Mesenchymal stem cell (in vitro differentiated cells and primary cell): ENCODE results near the gene INSM1.

Source experiments
- DNase-seq: peaks from one replicate; pipeline ENCODE4 v3.0.0-alpha.2; 2013
- H2AFZ ChIP-seq: one replicate; pipeline ENCODE4 v1.6.1; 2013; ENCODE audit warnings: low read depth, mild to moderate bottlenecking, control low read depth, inconsistent platforms, low read length, moderate library complexity
- H2AK5ac ChIP-seq: 2 replicates; pipeline ENCODE4 v1.6.1; 2013; ENCODE audit warnings: low read length, moderate library complexity, mild to moderate bottlenecking, inconsistent platforms; ENCODE audit not compliant: severe bottlenecking
- H2BK120ac ChIP-seq: one replicate; pipeline ENCODE4 v1.6.1; 2013; ENCODE audit warnings: low read depth, mild to moderate bottlenecking, inconsistent platforms, low read length, moderate library complexity
- H2BK12ac ChIP-seq, 2 experiments: one replicate each; pipeline ENCODE4 v1.6.1; 2013; ENCODE audit warnings: inconsistent platforms in 2 of 2, low read length in 2 of 2, mild to moderate bottlenecking in 2 of 2, moderate library complexity in 2 of 2, control low read depth in 1 of 2
- H2BK15ac ChIP-seq: one replicate; pipeline ENCODE4 v1.6.1; 2013; ENCODE audit warnings: mild to moderate bottlenecking, low read depth, inconsistent platforms; ENCODE audit not compliant: poor library complexity, severe bottlenecking
- H2BK5ac ChIP-seq: 2 replicates; pipeline ENCODE4 v1.6.1; 2013; ENCODE audit warnings: low read depth, mild to moderate bottlenecking, low read length, control low read depth, inconsistent platforms; ENCODE audit not compliant: poor library complexity, severe bottlenecking
- H3K14ac ChIP-seq, 2 experiments: one replicate each; pipeline ENCODE4 v1.6.1; 2013; ENCODE audit warnings: inconsistent platforms in 2 of 2, low read length in 2 of 2, control low read depth in 1 of 2, mild to moderate bottlenecking in 1 of 2, moderate library complexity in 1 of 2
- H3K18ac ChIP-seq, 2 experiments: one replicate each; pipeline ENCODE4 v1.6.1; 2013; ENCODE audit warnings: inconsistent platforms in 2 of 2, low read length in 2 of 2, control low read depth in 1 of 2, low read depth in 1 of 2, mild to moderate bottlenecking in 1 of 2
- H3K23ac ChIP-seq, 2 experiments: one replicate each; pipeline ENCODE4 v1.6.1; 2013; ENCODE audit warnings: inconsistent platforms in 2 of 2, low read length in 2 of 2, mild to moderate bottlenecking in 2 of 2, moderate library complexity in 2 of 2, control low read depth in 1 of 2
- H3K27ac ChIP-seq: 2 replicates; pipeline ENCODE4 v1.5.1; 2013; ENCODE audit warnings: mild to moderate bottlenecking, moderate library complexity, low read length, control low read depth, inconsistent platforms; ENCODE audit not compliant: poor library complexity, severe bottlenecking
- H3K27me3 ChIP-seq, 2 experiments: 2 replicates each; pipeline versions ENCODE4 v1.6.1 to v1.7.0; 2013; ENCODE audit warnings: low read length in 2 of 2, mild to moderate bottlenecking in 2 of 2, moderate library complexity in 2 of 2, control low read depth in 1 of 2, inconsistent platforms in 1 of 2; ENCODE audit not compliant: control insufficient read depth in 1 of 2, insufficient read depth in 1 of 2
- H3K36me3 ChIP-seq, 2 experiments: 2 replicates each; pipeline versions ENCODE4 v1.6.1 to v1.7.0; 2013; ENCODE audit warnings: low read length in 2 of 2, control low read depth in 1 of 2, inconsistent platforms in 1 of 2, low read depth in 1 of 2, mild to moderate bottlenecking in 1 of 2; ENCODE audit not compliant: insufficient read depth in 2 of 2, control insufficient read depth in 1 of 2
- H3K4ac ChIP-seq, 2 experiments: one replicate each; pipeline ENCODE4 v1.6.1; 2013; ENCODE audit warnings: inconsistent platforms in 2 of 2, low read length in 2 of 2, mild to moderate bottlenecking in 2 of 2, moderate library complexity in 2 of 2, control low read depth in 1 of 2, low read depth in 1 of 2
- H3K4me1 ChIP-seq: 2 replicates; pipeline ENCODE4 v1.6.1; 2013; ENCODE audit warnings: low read depth, low read length, control low read depth; ENCODE audit not compliant: control insufficient read depth, insufficient read depth
- H3K4me2 ChIP-seq: 2 replicates; pipeline ENCODE4 v1.6.1; 2013; ENCODE audit warnings: low read length, mild to moderate bottlenecking, inconsistent platforms; ENCODE audit not compliant: poor library complexity, severe bottlenecking
- H3K4me3 ChIP-seq, 2 experiments: 2 replicates each; pipeline versions ENCODE4 v1.5.1 to v1.7.0; 2013; ENCODE audit warnings: low read length in 2 of 2, mild to moderate bottlenecking in 2 of 2, control low read depth in 1 of 2, low read depth in 1 of 2; ENCODE audit not compliant: insufficient read depth in 1 of 2
- H3K79me1 ChIP-seq: replicated peaks from 2 replicates; pipeline ENCODE4 v1.6.1; 2013; ENCODE audit warnings: mild to moderate bottlenecking, control low read depth, low read length, inconsistent platforms; ENCODE audit not compliant: poor library complexity, severe bottlenecking
- H3K9ac ChIP-seq: 2 replicates; pipeline ENCODE4 v1.7.0; 2013; ENCODE audit warnings: mild to moderate bottlenecking, low read length, moderate library complexity
- H3K9me3 ChIP-seq: 2 replicates; pipeline ENCODE4 v1.7.0; 2013; ENCODE audit warnings: mild to moderate bottlenecking, low read length; ENCODE audit not compliant: control insufficient read depth
- H4K8ac ChIP-seq: one replicate; pipeline ENCODE4 v1.6.1; 2013; ENCODE audit warnings: inconsistent platforms, mild to moderate bottlenecking, low read length, moderate library complexity
- H4K91ac ChIP-seq: one replicate; pipeline ENCODE4 v1.6.1; 2013; ENCODE audit warnings: mild to moderate bottlenecking, low read length, inconsistent platforms
- WGBS: methylation state at CpG from one replicate; pipeline ENCODE4 v1.1.7; 2013; ENCODE audit warnings: mixed read lengths; 5-methylcytosine and 5-hydroxymethylcytosine counted together

The INSM1 gene

DNA sequence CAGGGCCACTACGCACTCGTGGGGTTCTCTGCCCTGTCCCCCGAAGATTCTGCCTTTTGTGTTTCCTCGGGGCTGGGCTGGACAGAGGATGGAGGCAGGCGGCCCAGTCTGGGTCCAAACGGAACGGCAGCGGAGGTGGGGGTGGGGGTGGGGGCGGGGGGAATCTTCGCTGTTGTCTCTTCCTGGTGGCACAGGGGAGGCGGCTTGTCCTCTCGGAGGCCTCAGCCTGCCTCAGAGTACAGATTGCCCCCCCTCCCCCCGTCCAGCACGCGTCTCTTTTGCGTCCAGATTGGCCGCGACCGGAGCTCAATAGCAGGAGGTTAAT, 1.4 kb upstream of the INSM1 start:
- Histone ChIP-seq H3K4ac (no peak overlapping the region), H2BK15ac (no peak overlapping the region), H3K9me3 (no peaks in the 10 kb centered on the region), H3K14ac (no peak overlapping the region), H2AFZ (no peak overlapping the region), H3K27me3 (peaks cover 82 to 88% of the 10 kb centered on the region in 2 experiments), H4K8ac (no peak overlapping the region), H3K4me2 (no peak overlapping the region), H3K27ac (no peak overlapping the region), H3K79me1 (no peaks in the 10 kb centered on the region), H2BK5ac (no peak overlapping the region), H3K4me3 (no peak overlapping the region), H3K4me1 (peaks cover 43% of the 10 kb centered on the region), H2AK5ac (no peak overlapping the region), H3K9ac (no peak overlapping the region), H3K18ac (no peak overlapping the region), H2BK12ac (no peak overlapping the region), H3K36me3 (no peaks in the 10 kb centered on the region), H4K91ac (no peak overlapping the region), H3K23ac (no peak overlapping the region), H2BK120ac (no peak overlapping the region)
- no peak for DNase-seq
- 2% methylated on average over 12 of the region's 19 CpGs for WGBS

DNA sequence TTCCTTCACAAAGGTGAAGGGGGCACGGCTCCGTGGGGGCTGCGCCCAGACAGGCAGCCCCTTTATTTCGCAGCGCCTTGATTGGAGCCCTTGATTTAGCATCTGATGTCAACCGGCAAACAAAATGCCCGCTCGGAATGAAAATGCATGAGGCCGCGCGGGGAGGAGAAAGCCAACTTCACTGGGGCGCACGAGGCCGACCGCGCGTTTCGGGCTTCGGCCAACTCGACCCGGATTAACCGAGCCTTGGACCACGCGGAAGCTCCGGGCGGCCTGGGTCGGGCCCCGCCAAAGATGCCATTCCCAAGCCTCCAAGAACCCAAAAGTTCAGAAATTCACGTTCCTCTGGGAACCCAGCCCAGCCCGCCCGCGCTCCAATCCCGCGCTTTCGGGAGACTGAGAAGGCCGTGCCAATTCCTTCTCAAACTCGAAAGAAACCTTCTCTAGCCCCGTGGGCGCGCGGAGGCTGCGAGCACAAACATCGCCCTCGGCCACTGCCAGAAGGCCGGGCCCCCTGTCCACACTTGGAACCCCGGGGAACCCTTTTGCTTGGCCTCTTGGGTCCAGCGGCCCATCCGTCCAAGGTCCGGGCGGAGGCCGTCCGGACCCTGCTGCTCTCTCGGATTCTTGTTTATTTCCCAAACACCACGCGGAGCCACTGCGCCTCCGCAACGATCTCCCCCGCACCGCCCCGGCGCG, 879 bp upstream of the INSM1 start:
- no peak overlapping the region for H4K8ac ChIP-seq
- H2BK15ac ChIP-seq = no peak overlapping the region
- H2AFZ ChIP-seq = no peak overlapping the region
- H3K4me2 ChIP-seq = peak overlapping the region; percentile 28
- no peak overlapping the region for H3K23ac ChIP-seq
- no peak overlapping the region for H2AK5ac ChIP-seq
- H3K79me1 ChIP-seq = no peaks in the 10 kb centered on the region
- H3K36me3 ChIP-seq = no peaks in the 10 kb centered on the region
- H3K18ac ChIP-seq = no peak overlapping the region
- no peak overlapping the region for H3K14ac ChIP-seq
- H3K27ac ChIP-seq = no peak overlapping the region
- WGBS = 1% methylated on average over 63 of the region's 63 CpGs
- no peak overlapping the region for H3K4me3 ChIP-seq
- H2BK5ac ChIP-seq = no peak overlapping the region
- H3K4ac ChIP-seq = no peak overlapping the region
- no peak overlapping the region for H2BK120ac ChIP-seq
- no peak overlapping the region for H3K9ac ChIP-seq
- no peaks in the 10 kb centered on the region for H3K9me3 ChIP-seq
- H2BK12ac ChIP-seq = no peak overlapping the region
- DNase-seq = no peak
- peaks cover 84 to 88% of the 10 kb centered on the region in 2 experiments for H3K27me3 ChIP-seq
- H3K4me1 ChIP-seq = peaks cover 43% of the 10 kb centered on the region
- H4K91ac ChIP-seq = no peak overlapping the region

DNA sequence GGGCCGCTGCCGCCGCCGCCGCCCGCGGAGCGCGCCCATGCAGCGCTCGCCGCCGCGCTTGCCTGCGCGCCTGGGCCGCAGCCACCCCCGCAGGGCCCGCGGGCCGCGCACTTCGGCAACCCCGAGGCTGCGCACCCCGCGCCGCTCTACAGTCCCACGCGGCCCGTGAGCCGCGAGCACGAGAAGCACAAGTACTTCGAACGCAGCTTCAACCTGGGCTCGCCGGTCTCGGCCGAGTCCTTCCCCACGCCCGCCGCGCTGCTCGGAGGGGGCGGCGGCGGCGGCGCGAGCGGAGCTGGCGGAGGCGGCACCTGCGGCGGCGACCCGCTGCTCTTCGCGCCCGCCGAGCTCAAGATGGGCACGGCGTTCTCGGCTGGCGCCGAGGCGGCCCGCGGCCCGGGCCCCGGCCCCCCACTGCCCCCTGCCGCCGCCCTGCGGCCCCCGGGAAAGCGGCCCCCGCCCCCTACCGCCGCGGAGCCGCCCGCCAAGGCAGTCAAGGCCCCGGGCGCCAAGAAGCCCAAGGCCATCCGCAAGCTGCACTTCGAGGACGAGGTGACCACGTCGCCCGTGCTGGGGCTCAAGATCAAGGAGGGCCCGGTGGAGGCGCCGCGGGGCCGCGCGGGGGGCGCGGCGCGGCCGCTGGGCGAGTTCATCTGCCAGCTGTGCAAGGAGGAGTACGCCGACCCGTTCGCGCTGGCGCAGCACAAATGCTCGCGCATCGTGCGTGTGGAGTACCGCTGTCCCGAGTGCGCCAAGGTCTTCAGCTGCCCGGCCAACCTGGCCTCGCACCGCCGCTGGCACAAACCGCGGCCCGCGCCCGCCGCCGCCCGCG, 730 bp downstream of the INSM1 start:
- WGBS = 1% methylated on average over 27 of the region's 130 CpGs
- DNase-seq = no peak
- no peak overlapping the region for H2AK5ac ChIP-seq

DNA sequence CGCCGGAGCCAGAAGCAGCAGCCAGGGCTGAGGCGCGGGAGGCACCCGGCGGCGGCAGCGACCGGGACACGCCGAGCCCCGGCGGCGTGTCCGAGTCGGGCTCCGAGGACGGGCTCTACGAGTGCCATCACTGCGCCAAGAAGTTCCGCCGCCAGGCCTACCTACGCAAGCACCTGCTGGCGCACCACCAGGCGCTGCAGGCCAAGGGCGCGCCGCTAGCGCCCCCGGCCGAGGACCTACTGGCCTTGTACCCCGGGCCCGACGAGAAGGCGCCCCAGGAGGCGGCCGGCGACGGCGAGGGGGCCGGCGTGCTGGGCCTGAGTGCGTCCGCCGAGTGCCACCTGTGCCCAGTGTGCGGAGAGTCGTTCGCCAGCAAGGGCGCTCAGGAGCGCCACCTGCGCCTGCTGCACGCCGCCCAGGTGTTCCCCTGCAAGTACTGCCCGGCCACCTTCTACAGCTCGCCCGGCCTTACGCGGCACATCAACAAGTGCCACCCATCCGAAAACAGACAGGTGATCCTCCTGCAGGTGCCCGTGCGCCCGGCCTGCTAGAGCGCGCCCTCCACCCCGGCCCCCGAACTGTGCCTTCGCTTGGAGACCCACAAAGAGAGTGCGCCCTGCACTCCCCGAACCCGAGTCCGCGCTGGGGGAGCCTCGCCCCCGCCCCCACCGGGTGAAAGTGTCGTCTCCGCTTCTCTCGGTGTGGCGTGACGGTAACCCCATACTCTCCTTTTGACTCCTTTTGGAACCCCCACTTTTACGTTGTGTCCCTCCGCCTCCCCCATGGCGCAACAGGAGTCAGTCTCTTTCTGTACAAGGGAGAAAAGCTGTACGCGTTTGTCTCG, 1.6 kb downstream of the INSM1 start:
- peaks cover 81 to 87% of the 10 kb centered on the region in 2 experiments for H3K27me3 ChIP-seq
- no peak overlapping the region for H4K8ac ChIP-seq
- H3K9ac ChIP-seq = no peak overlapping the region
- WGBS = 1% methylated on average over 70 of the region's 86 CpGs
- H3K4ac ChIP-seq = no peak overlapping the region
- H3K4me1 ChIP-seq = peaks cover 33% of the 10 kb centered on the region
- H3K18ac ChIP-seq = no peak overlapping the region
- H3K9me3 ChIP-seq = no peaks in the 10 kb centered on the region
- H3K79me1 ChIP-seq = no peaks in the 10 kb centered on the region
- no peak overlapping the region for H4K91ac ChIP-seq
- no peak for DNase-seq
- H2BK5ac ChIP-seq = no peak overlapping the region
- H2BK12ac ChIP-seq = no peak overlapping the region
- no peaks in the 10 kb centered on the region for H3K36me3 ChIP-seq
- H2BK120ac ChIP-seq = no peak overlapping the region
- no peak overlapping the region for H3K4me3 ChIP-seq
- no peak overlapping the region for H3K27ac ChIP-seq
- no peak overlapping the region for H2AFZ ChIP-seq
- no peak overlapping the region for H2BK15ac ChIP-seq
- H3K23ac ChIP-seq = no peak overlapping the region
- H3K14ac ChIP-seq = no peak overlapping the region
- peak overlapping the region; percentile 56 for H3K4me2 ChIP-seq
- no peak overlapping the region for H2AK5ac ChIP-seq

More for the DNA sequence above, 730 bp downstream of the INSM1 start:
- Histone ChIP-seq H3K9me3 (no peaks in the 10 kb centered on the region), H3K23ac (no peak overlapping the region), H3K18ac (no peak overlapping the region), H2BK15ac (no peak overlapping the region), H4K91ac (no peak overlapping the region), H3K14ac (no peak overlapping the region), H3K4me1 (peaks cover 41% of the 10 kb centered on the region), H3K36me3 (no peaks in the 10 kb centered on the region), H3K4me2 (peak overlapping the region; percentile 76), H4K8ac (no peak overlapping the region), H2AFZ (no peak overlapping the region), H3K27ac (no peak overlapping the region), H3K79me1 (no peaks in the 10 kb centered on the region), H3K27me3 (peaks cover 81 to 87% of the 10 kb centered on the region in 2 experiments), H3K4me3 (peak overlapping the region in 1 of 2 experiments; percentile 33), H2BK120ac (no peak overlapping the region), H3K9ac (no peak overlapping the region), H2BK12ac (no peak overlapping the region), H3K4ac (no peak overlapping the region), H2BK5ac (no peak overlapping the region)
